H4 (cell line): ENCODE measurements around the gene KSR1. TPM values are rescaled to one million over a fixed set of nuclear protein-coding genes. Genes with fewer than 3 reads are reported as not detected.
A peak's percentile ranks its signal among the peaks of the same experiment; 100 is the strongest.

Source experiments
- DNase-seq: peaks from one replicate; pipeline ENCODE4 v3.0.0-alpha.2; 2015; ENCODE audit warnings: low spot score
- total RNA-seq: library from RNA; depleted of rRNA; stranded (reverse); fragments of >200 nt; shearing (Covaris generic); gene quantifications from 2 replicates; pipeline ENCODE4 v1.2.3, GENCODE V29; 2014

KSR1 gene
- total RNA-seq, 1 experiment from 2014 or later: 3.9 TPM

DNA sequence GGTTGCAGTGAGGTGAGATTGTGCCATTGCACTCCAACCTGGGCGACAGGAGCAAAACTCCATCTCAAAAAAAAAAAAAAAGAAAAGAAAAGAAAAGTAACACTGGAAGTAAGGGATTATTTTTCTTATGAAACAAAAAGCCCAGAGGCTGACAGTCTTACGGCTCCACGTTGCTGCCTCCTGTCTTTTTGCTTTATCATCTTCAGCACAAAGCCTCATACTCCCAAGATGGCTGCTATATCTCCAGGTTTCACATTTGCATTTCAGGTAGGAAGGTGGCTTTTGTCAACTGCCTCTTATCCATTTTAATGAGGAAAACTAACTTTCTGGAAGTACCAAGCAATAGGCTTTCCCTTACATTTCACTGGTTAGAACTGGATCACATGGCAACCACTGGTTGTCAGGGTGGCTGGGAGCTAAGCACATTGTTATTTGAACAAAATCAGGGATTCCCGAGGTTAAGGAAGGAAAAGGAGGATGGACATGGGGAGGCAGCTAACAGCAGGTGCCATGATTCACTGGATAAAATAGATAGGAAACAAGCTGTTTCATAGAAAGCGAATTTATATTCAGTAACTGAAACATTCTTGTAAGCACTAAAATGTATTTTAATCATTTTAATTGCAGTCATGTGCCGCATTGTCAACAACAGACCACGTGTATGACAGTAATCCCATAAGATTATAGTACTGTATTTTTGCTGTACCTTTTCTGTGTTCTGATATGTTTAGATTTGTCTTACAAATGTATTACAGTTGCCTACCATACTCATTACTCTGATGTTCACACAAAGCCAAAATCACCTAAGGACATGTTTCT lies 58.6 kb downstream of the KSR1 start:
- DNase-seq: no peak

DNA sequence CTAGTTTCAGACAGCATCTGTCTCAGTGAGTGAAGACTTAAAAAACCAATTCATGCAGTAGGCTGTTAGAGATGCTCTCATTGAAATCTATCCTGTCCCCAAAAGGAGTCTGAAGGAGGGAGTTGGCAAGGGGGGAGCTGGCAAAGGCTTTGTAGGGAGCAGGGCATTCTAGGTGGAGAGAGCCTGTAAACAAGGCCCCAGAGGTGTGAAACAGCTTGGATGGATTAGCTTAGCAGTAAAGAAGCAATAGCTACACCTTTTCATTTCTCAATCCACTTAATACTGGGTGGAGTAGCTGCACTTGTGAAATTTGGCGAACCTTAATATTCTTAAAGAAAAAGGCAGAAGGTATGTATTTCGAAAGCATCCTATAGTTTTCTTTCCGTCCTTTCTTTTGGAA lies 61.8 kb downstream of the KSR1 start:
- DNase-seq: no peak

DNA sequence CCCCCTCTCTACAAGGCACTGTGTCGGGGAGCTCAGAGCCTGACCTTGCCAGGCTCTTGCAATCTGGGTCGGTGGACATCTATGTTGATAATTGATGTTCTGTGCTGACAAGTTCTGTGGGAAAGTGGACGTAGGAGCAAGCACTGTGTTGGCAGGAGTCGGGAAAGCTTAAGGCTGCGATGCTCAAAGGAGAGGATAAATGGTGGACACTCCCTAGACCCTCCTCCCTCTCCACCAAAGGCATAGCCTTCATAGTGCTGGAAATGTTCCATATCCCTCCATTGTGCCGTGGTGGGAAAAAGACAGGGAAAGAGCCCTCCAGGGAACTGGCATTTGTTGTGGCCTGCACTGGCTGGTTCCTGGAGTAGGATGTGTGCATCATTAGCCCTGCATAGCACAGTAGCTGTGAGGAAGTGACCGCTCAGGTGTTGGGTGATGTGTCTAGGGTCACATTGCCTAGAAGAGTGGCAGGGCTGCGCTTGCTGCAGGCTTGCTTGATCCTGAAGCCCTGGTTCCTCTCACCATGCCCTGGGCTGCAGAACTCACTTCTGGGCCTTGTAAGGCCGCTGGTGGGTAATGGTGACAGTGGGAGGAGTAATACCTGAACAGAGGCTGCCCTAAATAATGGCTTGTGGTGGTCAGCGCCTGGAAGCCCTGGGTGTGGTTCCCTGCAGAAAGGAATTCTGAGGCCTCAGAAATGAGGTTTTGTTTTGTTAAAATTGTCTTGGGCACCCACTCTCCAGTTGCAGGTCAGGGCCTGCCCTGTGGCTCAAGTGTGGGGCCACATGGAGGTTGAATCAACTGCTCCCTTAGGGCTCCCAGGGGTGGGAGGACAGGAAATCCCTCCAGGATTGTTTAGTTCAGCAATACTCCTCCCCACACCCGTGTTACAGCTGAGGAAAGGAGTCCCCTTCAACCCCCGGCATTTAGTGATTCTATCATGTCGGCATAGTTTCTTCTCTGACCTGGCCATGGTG lies 62.6 kb downstream of the KSR1 start:
- no peak for DNase-seq

DNA sequence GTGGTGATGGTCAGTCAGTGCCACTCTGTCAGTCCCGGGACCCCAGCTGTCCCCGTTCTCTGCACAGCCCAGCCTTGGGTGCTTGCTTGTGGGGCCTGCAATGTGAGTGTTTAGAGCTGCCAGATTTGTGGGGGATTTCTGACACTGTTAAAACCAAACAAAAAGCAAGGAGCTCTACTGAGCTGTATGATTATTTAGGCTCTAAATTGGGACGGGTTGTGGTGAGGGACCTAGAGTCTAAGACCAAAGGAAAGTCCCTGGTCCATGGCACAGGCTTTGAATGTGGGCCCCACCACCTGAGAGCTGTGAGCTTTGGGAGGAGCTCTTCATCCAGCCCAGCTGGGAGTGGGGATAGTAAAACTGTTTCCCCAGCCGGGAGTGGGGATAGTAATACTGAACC lies 63.3 kb downstream of the KSR1 start:
- no peak for DNase-seq

DNA sequence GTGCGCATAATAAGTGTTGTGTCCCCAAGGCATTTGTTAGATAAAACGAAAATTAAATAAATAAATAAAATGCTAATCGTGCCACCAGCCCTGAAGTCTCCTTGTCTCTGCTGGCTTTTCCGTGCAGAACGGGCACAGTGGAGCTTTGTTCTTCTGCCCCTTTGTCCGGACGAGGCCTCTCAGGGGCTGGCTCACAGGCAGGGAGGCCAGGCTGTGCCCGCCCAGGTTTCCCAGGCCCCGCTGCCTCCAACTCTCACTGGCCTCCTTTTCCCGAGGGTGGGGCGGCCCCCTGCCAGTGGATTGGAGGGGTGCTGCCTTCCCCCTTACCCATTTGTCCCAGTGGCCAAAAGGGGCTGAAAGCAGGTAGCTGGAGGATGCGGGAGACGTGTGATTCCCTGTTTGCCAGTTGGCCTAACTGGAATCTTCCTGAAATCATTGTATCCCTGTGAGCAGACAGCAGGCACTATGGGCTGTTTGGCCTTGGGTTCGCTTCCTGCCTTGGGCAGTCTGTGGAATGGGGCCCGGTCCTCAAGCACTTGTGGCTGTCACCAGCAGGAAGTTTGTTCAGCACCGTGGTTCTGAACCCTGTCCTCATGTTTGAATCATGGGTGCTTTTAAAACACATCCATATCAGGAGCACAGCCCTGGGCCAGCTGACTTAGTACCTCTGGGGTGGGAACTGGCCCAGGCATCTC lies 64.4 kb downstream of the KSR1 start:
- DNase-seq: no peak

DNA sequence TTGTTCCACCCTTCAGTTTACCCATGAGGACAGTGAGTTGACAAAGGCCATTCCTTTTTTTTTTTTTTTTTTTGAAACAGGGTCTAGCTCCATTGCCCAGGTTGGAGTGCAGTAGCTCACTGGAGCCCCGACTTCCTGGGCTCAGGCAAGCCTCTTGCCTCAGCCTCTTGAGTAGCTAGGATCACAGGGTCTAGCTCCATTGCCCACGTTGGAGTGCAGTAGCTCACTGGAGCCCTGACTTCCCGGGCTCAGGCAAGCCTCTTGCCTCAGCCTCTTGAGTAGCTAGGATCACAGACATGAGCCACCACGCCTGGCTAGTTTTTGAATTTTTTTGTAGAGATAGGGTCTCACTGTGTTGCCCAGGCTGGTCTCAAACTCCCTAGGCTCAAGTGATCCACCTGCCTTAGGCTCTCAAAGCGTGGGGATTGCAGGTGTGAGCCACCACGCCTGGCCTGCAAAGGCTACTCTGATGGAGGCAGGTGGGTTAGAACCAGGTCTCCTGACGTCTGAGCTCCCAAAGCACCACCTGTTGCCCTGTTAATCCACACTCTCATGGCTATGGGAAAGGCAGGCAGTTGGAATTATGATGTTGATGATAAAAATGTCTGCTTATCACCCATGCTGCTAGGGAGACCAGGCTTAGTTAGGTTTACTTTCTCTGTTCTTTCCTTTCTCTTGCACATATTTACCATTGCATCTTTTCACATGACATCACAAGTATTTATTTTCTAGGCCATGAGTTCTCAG lies 65.2 kb downstream of the KSR1 start:
- DNase-seq: no peak

DNA sequence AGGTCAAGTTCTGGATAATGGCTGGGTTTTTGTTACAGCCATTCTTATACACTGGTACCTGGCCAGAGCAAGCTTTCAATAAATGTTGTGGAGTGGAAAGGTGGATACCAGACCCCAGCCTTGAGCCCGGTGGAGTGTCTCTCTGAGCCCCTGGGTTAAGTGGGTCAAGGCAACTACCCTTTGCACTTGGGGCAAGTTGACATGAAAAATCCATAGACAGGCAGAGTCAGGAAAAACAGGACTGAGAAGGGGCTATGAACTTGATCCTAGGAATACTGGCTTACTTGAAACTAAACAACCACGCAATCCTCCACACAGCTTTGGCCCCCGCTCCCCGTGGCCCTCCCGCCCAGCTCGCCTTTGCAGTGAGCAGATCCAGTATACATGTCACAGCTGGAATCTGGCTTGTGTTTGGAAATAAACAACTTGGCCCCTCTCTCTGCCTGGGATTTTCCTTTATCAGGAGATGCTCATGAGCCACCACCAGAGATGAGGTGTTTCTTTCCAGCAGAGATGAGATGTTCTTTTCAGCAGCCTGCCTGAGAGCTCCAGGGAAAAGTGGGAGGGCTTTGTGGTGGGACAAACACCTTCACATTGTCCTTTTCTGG lies 65.9 kb downstream of the KSR1 start:
- DNase-seq: no peak

DNA sequence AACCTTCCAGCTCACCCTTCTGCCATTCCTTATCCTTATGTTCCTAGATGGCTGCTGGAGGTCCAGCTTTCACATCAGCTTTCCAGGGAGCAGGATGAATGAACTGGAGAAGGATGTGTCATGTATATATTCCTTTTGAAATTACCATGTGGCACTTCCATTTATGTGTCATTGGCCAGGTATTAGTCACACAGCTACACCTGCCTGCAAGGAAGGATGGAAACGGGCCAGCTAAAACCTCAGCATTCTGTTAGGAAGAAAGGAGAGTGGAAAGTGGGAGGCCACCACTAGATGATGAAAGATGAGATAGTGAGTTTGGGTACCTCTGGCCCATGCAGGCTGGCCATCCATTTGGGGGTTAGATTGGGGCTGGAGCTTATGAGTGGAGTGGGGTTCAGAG lies 67.5 kb downstream of the KSR1 start:
- no peak for DNase-seq

DNA sequence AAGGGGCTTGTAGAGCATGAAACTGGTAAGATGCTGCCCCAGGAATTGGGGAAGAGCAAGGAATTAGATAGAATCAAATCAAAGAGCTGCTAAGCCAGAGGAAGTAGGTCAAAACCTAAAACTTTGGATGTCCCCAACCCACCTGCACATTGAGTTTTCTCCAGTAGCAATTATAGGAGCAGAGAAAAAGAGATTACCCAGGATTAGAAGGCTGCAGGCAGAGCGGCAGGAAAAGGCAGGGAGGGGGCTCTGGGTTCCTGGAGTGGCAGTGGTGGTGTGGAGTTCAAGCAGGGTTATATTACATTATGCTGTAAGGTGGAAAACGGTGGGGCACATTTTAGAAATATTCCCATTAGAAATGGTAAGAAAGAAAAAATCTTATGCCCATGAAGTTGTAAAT lies 68.3 kb downstream of the KSR1 start:
- no peak for DNase-seq

DNA sequence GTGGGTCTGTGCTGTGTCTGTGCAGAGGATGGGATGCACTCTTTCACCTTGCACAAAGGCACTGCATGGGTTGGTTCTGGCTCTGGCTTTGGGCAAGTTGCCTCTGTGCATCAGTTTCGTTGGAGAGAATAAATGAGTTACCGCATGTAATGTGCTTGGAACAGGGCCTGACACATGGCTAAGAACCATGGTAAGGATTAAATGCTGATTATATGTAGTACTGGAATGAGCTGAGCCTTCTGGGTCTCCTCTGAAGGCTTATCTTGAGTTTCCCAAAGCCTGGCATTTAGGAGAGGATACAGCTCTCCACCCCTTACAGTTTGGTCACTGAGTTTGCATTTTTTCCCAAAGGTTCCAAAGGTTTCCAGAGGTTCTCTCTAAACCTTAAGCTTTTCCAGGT lies 69.1 kb downstream of the KSR1 start:
- no peak for DNase-seq

DNA sequence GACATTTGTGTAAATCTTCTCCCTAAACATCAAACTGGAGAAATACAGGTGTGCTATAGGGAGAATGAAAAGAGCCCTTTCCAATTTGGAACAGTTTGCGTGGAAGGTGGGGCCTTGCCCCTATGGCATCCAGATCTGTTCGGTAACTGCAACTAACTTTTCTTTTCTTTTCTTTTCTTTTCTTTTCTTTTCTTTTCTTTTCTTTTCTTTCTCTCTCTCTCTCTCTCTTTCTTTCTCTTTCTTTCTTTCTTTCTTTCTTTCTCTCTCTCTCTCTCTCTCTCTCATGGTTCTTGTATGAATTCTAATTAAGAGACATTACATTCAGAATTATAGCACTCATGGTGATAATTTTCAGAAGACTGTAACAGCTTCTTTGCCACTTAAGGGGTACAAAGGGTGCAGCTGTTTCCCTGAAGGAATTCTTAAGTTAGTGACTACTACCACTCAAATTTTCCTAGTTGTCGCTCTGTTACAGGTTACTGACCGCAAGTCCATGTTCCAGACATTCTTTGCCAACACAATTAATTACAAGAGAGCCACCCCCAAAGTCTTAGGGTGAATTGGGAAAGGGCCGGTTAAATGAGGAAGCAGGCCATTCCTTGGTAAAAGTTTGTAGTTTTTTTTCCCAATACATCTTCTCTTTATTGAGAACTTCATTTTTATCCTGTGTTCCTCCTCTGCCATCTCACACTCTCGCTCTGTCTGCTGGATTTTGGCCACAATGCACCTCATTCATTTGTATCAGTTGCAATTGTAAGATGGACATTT lies 69.8 kb downstream of the KSR1 start:
- DNase-seq: no peak

DNA sequence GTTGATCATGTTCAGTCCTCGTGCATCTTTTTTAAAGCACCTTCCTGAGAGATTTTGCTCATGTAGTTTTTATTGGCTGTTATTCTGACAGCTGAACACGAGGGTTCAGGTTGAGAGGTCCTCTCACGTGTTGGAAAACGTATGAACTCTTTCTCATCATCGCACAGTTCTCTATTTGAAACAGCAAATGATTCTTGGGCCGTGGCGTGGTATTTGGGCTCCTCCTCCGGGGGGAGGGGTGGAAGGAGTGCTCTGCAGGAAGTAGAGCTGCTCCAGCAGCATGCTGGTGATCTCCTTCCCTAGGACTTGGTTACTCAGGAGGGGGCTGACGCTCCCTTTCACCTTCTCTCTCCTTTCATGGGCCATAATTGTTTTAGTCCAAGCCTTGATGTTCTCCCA lies 70.4 kb downstream of the KSR1 start:
- DNase-seq: no peak

DNA sequence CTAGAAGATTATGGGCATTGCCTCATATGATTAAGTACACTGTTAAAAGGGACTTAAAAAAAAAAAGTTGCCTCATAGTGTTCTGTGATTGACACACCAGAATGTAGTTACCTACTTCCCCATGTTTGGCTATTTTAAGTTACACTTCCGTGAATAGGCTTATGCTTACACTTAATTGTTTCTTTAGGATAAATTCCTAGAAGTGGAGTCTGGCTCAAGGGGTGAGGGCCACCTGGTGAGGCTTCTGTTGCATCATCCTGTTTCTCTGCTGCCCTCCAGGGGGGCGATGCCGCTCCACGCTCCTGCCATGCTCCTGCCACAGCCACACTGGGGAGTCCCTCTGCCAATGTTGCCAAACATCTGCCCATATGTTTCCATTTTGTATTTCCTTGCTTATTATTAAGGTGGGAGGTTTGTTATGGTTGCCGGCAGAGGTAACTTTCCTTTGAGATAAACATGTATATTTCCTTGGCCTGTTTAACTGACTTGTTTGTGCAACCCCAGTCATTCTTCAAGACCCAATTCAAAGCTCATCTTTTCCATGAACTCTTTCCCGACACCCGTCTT lies 73.1 kb downstream of the KSR1 start:
- peak; percentile 88 for DNase-seq

DNA sequence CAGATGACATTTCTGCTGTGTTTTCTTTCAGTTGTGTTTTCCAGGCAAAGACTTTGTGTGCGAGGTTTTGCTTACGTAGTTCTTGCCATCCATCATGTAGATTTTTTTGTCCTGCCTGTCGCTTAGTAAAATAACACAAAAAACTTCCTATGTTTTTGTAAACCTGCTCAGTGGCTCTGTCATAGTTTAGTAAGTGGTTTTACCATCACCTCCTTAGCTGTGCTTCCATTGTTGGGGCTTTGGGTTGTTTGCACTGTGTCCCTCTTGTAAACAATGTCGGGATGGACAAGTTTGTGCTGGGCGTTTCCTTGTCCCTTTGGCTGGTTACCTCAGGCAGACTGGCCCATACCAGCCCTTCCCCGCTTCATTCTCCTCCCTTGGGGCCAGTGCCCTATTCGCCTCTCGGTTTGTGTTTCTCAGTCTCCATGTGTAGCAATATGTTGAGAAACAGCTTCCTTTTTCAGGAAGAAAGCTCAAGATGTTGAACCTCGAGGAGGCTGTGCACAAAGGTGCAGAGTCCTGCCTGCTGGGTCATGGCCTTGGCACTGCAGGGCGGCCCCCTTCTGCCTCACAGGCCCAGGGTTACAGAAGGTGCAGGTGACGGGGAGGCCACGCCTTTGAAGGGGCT lies 74.6 kb downstream of the KSR1 start:
- DNase-seq: peak; percentile 71

DNA sequence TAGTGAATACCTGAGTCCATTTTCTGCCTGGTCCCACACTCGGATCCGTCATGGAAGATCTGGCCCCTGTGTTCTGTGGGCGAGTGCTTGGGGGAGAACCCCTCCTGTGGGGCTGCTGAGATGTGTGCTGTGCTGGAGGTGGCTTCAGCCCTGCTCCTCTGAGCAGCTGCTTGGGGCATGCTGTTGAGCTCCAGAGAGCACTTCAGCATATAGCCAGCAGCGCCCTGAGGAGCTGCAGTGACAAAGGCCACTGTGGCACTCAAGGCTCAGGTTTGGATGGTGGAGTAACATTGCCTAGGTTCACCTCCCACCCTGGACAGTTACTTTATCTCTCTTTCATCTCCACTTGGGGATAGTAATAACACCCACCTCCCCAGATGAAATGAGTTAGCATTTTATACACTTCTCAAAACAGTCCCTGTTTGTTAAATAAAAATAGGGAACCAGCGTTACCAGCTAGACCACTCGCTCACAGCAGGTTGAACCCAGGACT lies 75.3 kb downstream of the KSR1 start:
- no peak for DNase-seq

DNA sequence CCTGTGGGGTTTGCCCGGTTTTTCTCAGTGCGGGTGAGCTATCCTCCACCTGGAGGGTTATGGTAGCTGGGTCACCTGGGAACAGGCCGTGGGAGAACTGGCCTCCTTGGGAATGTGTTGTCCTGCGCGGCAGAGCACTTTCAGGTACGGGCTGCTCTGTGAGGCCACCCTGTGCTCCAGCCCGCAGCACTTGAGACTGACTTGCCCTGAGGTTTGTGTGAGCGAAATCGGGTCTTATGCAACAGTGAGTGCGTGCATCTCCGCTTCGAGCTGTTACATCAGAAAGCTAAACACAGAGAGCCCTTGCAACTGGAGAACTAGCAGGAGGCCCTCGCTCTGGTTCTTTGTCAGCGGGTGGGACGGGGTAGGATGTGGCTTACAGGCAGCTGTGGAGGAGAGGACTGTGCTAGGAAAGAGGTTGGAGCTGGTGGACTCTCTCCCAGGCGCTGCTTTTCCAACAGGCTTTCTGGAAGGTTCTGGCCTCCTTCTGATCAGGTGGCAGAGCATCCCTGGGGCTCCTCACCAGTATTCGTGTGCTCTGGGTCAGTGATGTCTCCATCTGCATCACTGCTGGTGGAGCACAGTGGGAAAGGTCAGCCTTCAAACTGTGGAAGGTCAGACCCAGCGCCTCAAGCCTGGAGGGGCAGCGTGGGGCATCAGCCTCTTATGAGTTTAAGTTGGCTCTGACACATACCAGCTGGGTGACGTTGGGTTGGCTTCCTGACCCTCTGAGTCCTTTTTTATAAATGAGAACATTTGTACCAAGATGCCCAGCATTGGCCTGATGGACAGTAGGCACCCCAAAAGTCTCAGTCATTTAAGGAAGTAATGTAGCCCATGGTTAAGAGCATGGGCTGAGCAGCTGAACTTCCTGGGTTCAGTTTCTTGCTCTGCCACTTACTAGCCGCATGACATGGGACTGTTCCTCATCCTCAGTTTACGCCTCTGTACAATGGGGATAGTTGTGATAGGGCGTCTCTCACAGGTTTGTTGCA lies 76.3 kb downstream of the KSR1 start:
- peak; percentile 97 for DNase-seq

DNA sequence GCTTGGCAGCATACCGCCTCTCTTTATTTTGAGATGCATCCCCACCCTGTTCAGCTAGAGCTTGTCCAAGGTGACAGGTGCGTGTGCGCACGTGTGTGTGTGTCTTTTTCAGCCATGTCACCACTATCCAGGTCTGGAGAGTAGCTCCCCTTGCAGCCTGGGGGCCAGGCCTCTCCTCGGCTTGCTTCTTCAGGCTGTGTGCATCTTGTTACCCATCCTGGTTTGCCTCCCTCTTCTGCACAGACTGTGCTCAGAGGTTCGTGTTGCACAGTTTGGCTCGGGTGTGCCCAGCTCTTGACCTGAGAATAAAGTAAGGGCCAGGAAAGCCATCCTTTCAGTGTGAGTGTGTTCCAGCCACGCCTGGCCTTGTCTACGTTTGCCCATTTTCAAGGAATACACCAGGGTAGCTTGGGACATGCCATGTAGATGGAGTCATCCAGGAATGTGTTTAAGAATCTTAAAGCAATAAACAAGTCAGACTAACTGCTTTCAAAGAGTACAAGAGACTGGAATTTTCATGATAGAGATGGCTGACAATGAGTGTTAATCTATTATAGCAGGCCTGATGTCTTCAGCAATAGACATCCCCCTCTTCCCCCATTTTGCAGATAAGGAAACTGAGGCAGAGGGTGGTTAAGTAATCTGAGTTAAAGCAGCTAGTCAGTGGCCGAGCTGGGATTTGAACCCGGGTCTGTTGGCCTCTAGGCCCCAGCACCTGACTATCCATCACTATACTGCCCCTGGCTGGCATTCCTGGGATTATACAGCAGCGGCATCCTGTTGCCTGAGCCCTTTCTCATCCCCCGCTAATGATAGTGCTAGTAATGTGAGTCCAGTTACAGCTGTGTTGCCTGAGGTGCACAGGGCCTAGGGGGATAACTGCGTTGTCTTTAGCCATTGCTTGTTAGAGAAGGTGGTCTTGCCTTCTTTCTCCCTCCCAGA lies 77.9 kb downstream of the KSR1 start:
- peak; percentile 79 for DNase-seq
